ENCODE data around the gene SAMD4A.

DNA sequence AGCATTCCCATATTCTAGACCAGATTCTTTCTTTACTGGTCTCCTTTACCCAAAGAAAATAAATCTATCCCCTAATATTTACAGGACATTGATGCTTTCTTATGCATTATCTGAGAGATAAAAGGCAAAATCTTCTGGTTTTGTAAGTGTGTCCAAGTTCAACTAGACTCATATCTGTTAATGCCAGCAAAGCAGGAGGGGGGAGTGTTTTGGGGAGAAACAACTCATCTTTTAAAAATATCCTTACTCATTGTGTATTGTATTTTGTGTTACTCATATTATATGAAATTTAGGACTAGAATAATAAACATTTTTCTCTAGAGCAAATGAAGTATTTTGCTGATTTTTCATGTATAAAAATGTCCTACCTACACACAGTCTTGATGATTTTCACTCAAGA, 54.8 kb downstream of the SAMD4A start:
- TF ChIP-seq, protein P1, sequence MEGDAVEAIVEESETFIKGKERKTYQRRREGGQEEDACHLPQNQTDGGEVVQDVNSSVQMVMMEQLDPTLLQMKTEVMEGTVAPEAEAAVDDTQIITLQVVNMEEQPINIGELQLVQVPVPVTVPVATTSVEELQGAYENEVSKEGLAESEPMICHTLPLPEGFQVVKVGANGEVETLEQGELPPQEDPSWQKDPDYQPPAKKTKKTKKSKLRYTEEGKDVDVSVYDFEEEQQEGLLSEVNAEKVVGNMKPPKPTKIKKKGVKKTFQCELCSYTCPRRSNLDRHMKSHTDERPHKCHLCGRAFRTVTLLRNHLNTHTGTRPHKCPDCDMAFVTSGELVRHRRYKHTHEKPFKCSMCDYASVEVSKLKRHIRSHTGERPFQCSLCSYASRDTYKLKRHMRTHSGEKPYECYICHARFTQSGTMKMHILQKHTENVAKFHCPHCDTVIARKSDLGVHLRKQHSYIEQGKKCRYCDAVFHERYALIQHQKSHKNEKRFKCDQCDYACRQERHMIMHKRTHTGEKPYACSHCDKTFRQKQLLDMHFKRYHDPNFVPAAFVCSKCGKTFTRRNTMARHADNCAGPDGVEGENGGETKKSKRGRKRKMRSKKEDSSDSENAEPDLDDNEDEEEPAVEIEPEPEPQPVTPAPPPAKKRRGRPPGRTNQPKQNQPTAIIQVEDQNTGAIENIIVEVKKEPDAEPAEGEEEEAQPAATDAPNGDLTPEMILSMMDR (conservative IDR thresholded peaks at IDR 0.05) = no peak
- no peak for TF ChIP-seq ZFX (IDR thresholded peaks at IDR 0.05)

All from C4-2B (cell line).